RWPE1 (cell line): ENCODE measurements around the gene DMWD.

Experiments used
- CTCF ChIA-PET: fragments of 350-600 bp; sonication (Branson Sonifier 250); formaldehyde crosslinking; extraction: SDS; loops from one replicate; lab custom pipeline; 2021; lab: Yijun Ruan, JAX
- POLR2A ChIA-PET: fragments of 400-600 bp; formaldehyde crosslinking; extraction: SDS; loops from one replicate; lab custom pipeline; 2020; ENCODE audit warnings: antibody characterized with exemption; ENCODE audit not compliant: low non-redundant PET; lab: Yijun Ruan, JAX
- DNase-seq: peaks from one replicate; pipeline ENCODE4 v3.0.0; 2012; ENCODE audit warnings: low spot score
- H3K27ac ChIP-seq: fragments of 450-650 bp; 2 replicates; pipeline ENCODE4 v1.5.1; 2017
- CTCF ChIP-seq: fragments of 450-650 bp; conservative IDR thresholded peaks from 2 replicates; pipeline ENCODE4 v1.5.1; 2017; ENCODE audit warnings: low read depth, mild to moderate bottlenecking

The DMWD gene

GRCh38 chr19:45817010-45817724 lies 24.5 kb upstream of the DMWD start:
- ChIA-PET POLR2A (interaction anchor here (0.7 kb wide), 1 partner anchor 325 kb away, joined by 7 read pairs; no protein-coding TSS in a partner anchor), CTCF (interaction anchor here (0.6 to 1.9 kb wide), 28 partner anchors 10 to 249 kb away, joined by 3 to 20 read pairs (median 4); partner anchors contain the start of gene FOXA3)
- peak; percentile 97 for TF ChIP-seq CTCF
- peak; percentile 96 for DNase-seq
- peak overlapping the region; percentile 70 for H3K27ac ChIP-seq

- CTCF ChIA-PET, result interaction anchor here (0.6 to 1.9 kb wide), 25 partner anchors 11 to 250 kb away, joined by 3 to 20 read pairs (median 4); partner anchors contain the start of gene FOXA3
- DNase-seq, result no peak
Measured at GRCh38 chr19:45816236-45817009, 23.8 kb upstream of the DMWD start.

GRCh38 chr19:45815481-45816216 lies 23.0 kb upstream of the DMWD start:
- no peak for TF ChIP-seq CTCF
- DNase-seq, result no peak
- ChIA-PET CTCF (interaction anchor here (0.6 to 1.9 kb wide), 2 partner anchors 16 to 37 kb away, joined by 3 to 9 read pairs; no protein-coding TSS in a partner anchor), POLR2A (no interaction called here)
- H3K27ac ChIP-seq, result no peak overlapping the region

More at GRCh38 chr19:45816236-45817009, 23.8 kb upstream of the DMWD start:
- peak overlapping the region; percentile 43 for H3K27ac ChIP-seq
- no peak for TF ChIP-seq CTCF
- POLR2A ChIA-PET, result interaction anchor here (0.7 kb wide), 1 partner anchor 326 kb away, joined by 7 read pairs; no protein-coding TSS in a partner anchor

- ChIA-PET CTCF (no interaction called here), POLR2A (interaction anchor here (0.6 kb wide), 1 partner anchor 32 kb away, joined by 3 read pairs; no protein-coding TSS in a partner anchor)
- DNase-seq, result no peak
- H3K27ac ChIP-seq, result peak within 1 kb of the TSS; percentile 75
- no peak for TF ChIP-seq CTCF
Measured at GRCh38 chr19:45814851-45815480, 22.3 kb upstream of the DMWD start, which contains the start of gene RSPH6A. Gene RSPH6A (minus strand): TSS chr19:45815308. CDS start chr19:45815176, 132 bp downstream.

- DNase-seq, result peak; percentile 39
- H3K27ac ChIP-seq, result peak overlapping the region; percentile 75
- CTCF ChIA-PET, result no interaction called here
- TF ChIP-seq CTCF, result no peak
- POLR2A ChIA-PET, result interaction anchor here (0.6 kb wide), 1 partner anchor 31 kb away, joined by 3 read pairs; no protein-coding TSS in a partner anchor
Measured at GRCh38 chr19:45814166-45814780, 21.6 kb upstream of the DMWD start.
